ENCODE data around the gene MIER2.
"Not testable (repeated sequence)": the region's sequence is repeated elsewhere in the genome, so short reads cannot be mapped to it uniquely, and the experiment has no call there.

MIER2 gene, protein sequence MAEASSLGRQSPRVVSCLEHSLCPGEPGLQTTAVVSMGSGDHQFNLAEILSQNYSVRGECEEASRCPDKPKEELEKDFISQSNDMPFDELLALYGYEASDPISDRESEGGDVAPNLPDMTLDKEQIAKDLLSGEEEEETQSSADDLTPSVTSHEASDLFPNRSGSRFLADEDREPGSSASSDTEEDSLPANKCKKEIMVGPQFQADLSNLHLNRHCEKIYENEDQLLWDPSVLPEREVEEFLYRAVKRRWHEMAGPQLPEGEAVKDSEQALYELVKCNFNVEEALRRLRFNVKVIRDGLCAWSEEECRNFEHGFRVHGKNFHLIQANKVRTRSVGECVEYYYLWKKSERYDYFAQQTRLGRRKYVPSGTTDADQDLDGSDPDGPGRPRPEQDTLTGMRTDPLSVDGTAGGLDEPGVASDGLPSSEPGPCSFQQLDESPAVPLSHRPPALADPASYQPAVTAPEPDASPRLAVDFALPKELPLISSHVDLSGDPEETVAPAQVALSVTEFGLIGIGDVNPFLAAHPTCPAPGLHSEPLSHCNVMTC

DNA sequence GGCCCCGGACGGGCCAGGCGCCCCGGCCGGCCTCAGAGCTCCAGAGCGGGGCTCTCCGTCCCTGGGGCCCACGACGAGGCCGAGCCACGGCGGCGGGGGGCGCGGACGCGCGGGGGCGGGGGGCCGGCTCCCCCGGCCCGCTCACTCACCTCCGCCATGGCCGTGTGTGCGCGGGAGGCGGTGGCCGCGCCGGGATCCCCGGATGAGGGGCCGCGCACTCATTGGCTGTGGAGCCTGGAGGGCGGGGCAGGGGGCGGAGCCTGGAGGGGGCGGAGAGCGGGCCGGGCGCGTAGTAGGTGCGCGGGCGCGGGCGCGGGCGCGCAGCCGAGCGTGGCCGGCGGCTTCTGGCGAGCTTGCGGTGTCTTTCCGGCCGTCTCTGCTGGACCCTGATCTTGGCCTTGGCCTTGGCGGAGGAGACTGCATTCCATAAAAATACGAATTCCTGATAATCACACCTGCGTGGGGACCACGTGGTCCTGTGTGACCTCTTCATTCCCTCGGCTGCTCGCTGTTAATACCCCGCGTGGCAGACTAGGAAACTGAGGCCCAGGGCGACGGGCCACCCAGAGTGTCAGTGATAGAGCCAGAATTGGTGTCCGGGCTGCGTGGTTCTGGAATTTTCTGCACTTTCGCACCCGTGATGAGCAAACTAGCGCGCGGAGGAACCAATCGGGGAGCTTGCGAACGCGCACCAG lies at the start of gene MIER2:
Gene MIER2 (minus strand): TSS at position 172 of the 695 bp plus-strand sequence. CDS start 14 bp downstream, at position 158.
- peak; percentile 60 for DNase-seq

DNA sequence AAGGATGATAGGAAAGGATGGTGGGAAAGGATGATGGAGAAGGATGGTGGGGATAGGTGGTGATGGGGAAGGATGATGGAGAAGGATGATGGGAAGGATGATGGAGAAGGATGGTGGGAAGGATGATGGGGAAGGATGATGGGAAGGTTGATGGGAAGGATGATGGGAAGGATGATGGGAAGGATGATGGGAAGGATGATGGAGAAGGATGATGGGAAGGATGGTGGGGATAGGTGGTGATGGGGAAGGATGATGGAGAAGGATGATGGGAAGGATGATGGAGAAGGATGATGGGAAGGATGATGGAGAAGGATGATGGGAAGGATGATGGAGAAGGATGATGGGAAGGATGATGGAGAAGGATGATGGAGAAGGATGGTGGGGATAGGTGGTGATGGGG lies 49.0 kb upstream of the MIER2 start:
- DNase-seq, result not testable (repeated sequence)

DNA sequence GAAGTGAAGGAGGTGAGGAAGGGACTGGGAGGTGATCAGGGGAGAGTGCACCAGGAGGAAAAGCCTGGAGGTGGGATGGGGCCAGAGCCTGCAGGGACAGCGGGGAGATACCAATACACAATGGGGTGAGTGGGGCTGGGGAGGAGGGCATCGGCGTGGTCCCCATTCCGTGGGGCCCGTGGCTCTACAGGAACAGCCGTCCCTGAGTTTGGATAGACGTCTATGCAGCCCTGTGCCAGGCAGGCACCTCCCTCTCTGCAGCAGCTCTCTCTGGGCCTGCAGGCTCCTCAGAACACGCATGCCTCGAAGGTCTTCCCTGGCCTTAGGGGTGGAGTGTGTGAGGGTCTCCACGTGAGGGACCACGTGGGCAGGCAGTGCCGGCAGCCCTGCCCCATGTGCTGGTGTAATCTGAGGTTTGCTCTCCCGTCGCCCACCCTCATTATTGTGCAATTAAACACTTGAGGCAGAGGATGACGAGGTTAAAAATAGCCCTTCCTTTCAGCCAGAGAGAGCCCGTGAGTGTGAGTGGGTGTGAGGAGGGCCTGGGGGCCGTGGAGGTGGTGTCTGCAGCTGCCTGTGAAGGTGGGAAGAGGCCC lies 47.9 kb upstream of the MIER2 start:
- DNase-seq, result no peak

DNA sequence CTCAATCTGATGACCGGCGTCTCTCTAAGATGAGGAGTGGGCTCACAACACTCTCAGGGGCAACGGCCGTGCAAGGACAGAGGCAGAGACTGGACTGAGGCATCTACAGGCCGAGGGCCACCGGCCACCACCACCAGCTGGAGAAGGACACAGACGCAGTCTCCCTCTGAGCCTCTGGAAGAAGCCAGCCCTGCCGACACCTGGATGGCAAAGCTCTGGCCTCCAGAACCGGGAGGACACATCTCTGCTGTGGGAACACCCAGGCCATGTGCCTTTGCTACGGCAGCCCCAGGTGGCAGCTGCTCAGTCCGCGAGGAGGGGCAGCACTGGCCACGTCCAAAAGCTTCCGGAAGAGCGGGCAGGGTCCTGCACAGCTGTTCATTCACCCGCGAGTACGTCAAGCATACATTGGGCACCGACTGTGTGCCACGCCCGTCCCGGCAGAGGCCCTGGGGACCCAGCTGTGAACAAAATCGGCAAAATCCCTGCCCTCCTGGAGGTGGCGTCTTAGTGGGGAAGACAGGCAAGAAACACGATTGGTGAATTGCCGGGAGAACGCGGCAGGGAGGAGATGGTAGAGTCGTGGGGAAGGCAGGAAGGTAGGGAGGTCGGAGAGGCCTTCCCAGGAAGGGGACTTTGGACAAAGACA lies 47.3 kb upstream of the MIER2 start:
- DNase-seq, result no peak

DNA sequence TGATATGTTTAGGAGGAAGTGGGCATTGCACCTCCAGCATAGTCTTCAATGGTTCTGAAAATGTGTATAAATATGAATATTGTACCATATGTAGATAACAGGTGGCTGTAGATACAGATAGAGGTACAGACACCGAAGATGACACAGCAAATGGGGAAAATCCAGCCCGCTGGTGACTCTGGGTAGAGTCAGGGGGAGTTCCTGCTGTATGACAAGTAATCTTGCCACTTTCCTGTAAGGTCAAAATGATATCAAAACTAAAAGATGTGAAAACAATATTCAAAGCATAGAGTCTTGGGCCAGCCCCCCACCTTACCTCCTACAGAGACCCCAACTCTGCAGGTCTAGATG lies 46.6 kb upstream of the MIER2 start:
- DNase-seq, result no peak

DNA sequence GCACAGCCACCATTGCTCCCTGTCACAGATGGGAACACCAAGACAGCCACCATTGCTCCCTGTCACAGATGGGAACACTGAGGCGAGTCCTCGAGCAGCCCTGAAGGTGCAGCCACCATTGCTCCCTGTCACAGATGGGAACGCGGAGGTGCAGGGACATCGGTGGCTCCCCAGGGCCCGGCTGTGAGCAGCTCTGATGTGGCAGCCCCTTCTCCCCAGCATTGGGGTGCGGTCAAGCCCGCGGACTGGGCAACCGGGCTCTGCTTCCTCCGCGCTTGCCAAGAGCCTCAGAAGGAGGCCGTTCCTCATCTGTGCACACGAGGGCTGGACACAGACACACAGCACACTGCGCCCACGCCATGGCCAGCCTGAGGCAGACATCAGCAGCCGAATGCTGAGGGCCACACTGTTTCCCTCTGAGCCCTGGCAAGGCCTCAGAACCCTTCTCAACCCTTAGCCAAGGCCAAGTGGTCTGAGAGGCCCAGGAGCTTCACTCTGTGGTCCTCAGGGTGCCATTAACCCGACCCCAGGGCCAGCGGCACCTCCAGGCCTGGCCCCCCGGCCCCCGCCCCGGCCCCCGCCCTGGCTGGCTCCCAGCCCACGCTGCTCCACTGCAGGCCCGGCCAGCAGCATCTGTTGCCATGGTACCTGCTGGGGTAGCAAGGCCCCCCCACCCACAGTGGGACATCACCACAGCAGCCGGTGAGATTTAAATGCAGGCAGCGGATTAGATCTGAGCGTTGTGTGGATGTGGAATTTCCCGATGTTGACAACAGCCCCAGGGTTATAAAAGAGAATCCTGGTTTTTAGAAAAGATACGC lies 46.0 kb upstream of the MIER2 start:
- no peak for DNase-seq

DNA sequence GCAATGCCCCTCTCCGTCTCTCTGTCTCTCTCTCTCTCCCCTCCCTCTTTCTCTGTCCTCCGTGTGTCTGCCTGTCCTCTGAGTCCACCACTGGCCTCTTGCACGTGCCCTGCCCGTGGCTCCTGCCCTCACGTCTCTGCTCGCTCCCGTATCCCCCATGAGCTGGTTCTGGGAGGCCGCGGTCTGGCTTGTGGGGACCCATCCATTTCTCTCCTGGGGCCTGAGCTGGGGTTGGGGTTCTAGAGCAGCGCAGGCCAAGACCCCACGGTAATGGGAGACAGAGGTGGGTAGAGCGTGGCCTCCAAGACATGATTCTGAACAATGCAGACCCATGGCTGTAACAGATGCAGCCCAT lies 45.3 kb upstream of the MIER2 start:
- DNase-seq, result no peak

DNA sequence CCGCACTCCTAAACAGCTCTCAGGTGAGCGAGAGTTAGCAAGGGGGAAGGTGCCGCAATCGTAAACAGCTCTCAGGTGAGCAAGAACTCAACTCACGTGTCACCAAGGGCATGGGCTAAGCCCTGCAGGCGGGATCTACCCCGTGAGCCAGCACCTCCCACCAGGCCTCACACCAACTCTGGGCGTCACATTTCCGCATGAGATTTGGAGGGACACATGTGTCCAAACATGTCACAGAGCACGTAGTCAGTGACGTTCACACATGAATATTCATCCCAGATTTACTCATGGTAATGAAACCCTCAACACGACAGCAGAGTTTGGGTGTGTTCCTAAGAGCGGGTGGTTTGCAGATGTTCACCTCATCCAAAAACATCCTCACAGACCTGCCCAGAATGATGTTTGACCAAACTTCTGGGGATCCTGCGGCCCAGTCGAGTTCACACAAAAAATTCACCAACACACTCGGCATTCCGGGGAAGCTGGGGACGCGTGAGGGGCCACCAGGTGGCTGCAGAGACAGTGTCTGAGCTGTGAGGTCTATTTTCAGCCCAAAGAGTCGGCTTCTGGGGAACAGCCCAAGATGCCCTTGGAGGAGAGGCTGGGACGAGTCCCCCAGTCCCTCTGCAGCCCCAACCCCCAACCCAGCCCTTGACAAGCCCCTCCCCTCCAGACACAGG lies 44.8 kb upstream of the MIER2 start:
- no peak for DNase-seq

DNA sequence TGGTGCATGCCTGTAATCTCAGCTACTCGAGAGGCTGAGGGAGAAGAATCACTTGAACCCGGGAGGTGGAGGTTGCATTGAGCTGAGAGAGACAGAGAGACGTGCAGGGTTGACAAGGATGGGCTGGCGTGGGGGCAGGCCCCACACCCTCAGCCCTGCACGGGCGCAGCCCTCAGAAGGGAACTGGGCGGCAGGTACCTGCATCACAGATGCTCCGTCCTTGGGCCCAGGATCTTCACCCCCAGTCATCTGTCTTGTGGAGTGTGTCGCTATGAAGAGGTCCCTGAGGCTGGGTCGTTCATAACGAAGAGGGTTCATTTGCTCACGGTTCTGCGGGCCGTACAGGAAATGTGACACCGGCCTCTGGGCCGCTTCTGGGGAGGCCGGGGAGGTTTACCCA lies 44.1 kb upstream of the MIER2 start:
- no peak for DNase-seq

DNA sequence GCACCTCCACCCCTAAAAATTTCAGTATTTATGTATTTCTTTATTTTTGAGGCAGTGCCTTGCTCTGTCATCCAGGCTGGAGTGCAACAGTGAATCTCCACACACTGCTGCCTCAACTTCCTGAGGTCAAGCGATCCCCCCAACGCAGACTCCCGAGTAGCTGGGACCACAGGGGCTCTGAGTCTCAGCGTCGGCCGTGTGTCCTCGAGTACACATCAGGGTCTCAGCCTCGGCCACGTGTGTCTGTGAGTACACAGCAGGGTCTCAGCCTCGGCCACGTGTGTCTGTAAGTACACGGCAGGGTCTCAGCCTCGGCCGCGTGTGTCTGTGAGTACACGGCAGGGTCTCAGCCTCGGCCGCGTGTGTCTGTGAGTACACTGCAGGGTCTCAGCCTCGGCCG lies 43.2 kb upstream of the MIER2 start:
- DNase-seq, result no peak

DNA sequence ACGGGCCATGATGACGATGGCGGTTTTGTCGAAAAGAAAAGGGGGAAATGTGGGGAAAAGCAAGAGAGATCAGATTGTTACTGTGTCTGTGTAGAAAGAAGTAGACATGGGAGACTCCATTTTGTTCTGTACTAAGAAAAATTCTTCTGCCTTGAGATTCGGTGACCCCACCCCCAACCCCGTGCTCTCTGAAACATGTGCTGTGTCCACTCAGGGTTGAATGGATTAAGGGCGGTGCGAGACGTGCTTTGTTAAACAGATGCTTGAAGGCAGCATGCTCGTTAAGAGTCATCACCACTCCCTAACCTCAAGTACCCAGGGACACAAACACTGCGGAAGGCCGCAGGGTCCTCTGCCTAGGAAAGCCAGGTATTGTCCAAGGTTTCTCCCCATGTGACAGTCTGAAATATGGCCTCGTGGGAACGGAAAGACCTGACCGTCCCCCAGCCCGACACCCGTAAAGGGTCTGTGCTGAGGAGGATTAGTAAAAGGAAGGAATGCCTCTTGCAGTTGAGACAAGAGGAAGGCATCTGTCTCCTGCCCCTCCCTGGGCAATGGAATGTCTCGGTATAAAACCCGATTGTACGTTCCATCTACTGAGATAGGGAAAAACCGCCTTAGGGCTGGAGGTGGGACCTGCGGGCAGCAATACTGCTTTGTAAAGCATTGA lies 42.2 kb upstream of the MIER2 start:
- not testable (repeated sequence) for DNase-seq

DNA sequence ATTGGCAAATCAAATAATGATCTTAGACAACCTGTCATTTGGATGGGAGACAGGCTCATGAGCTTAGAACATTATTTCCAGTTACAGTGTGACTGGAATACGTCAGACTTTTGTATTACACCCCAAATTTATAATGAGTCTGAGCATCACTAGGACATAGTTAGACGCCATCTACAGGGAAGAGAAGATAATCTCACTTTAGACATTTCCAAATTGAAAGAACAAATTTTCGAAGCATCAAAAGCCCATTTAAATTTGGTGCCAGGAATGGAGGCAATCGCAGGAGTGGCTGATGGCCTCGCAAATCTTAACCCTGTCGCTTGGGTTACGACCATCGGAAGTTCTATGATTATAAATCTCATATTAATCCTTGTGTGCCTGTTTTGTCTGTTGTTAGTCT lies 41.6 kb upstream of the MIER2 start:
- DNase-seq, result not testable (repeated sequence)

DNA sequence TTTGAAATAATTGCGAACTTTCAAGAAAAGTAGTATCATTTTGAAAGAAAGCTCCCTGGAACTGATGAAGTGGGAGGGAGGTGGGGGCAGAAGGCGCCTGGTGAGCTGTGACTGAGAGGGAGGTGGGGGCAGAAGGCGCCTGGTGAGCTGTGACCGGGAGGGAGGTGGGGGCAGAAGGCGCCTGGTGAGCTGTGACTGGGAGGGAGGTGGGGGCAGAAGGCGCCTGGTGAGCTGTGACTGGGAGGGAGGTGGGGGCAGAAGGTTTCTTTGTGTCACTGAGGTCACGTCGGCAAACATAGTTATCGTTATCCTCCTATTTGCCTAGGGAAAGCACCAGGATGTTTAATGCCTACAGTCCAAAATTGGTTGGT lies 40.2 kb upstream of the MIER2 start:
- no peak for DNase-seq

DNA sequence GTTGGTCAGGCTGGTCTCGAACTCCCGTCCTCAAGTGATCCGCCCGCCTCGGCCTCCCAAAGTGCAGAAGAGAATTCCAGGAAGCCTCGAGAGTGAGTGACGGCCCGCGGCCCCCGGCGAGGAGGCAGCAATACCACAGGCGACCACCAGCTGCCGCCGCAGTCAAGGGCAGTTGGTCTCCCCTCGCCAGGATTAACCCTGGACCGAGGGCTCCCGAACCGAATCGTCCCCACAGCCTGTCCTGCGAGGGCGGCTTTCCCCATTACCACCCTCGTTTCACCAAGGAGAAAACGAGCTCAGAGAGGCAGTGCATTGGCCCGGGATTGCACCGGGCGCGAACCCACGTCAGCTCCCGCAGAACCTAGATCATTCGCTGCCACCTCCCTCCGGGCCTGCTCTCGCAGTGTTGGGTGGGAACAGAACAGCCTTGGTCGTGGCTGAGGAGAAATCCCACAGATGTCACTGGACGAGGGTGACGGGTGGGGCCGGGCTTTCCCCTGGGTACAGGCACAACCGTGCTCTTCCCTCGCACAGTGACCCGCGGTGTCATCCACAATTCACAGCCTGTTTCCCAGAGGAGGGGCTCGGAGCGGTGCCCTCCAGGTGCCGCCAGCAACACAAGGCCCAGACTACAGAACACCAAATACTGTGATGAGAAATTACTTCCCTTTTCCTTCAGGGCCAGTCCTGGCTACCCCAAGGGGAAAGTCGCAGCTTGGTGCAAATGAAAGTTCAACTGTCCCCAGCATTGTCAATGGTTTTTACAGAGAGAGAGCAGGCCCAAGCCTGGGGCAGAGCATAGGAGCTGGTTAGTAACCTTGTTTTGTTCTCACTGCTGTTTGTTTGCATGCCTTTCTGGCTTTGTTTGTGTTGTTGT lies 39.6 kb upstream of the MIER2 start:
- no peak for DNase-seq

DNA sequence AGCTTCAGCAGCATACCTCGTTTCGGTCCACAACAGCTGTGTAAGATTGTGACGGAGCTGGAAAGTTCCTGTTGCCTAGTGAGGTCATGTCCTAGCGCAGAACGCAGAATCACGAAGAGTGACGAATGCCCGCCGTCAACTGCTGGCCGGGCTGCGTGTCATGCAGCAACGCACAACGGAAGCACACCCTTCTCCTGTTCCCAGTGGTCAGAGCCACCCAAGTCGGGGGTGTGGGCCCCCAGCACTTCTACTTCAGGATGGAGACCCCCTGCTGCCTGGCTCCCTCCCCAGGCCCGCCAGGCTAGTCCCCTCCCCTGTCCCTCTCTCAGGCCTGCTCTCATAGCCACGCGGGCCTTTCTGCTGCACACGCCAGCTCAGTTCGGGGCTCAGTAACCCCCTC lies 38.4 kb upstream of the MIER2 start:
- no peak for DNase-seq

DNA sequence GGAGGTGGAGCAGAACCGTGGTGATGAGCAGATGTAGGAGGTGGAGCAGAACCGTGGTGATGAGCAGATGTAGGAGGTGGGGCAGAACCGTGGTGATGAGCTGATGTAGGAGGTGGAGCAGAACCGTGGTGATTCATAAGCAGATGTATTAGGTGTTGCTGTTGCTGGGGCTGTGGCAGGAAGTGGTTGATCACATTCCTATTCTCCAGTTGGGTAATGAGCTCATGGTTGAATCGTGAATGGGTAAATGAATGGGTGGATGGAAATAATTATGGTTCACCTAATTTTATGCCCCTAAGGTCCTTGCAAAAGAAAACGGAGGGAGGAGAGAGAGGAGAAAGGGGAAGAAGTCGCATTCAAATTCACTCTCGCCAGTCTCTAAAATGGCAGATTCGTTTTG lies 38.0 kb upstream of the MIER2 start:
- not testable (repeated sequence) for DNase-seq

DNA sequence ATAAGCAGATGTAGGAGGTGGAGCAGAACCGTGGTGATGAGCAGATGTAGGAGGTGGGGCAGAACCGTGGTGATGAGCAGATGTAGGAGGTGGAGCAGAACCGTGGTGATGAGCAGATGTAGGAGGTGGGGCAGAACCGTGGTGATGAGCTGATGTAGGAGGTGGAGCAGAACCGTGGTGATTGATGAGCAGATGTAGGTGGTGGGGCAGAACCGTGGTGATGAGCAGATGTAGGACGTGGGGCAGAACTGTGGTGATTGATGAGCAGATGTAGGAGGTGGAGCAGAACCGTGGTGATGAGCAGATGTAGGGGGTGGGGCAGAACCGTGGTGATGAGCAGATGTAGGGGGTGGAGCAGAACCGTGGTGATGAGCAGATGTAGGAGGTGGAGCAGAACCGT lies 37.3 kb upstream of the MIER2 start:
- DNase-seq, result not testable (repeated sequence)

DNA sequence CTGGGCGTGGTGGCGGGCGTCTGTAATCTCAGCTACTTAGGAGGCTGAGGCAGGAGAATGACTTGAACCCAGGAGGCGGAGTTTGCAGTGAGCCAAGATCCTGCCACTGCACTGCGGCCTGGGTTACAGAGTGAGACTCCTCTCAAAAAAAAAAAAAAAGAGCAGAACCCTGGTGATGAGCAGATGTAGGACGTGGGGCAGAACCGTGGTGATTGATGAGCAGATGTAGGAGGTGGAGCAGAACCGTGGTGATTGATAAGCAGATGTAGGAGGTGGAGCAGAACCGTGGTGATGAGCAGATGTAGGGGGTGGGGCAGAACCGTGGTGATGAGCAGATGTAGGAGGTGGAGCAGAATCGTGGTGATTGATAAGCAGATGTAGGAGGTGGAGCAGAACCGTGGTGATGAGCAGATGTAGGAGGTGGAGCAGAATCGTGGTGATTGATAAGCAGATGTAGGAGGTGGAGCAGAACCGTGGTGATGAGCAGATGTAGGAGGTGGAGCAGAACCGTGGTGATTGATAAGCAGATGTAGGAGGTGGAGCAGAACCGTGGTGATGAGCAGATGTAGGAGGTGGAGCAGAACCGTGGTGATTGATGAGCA lies 36.1 kb upstream of the MIER2 start:
- DNase-seq, result not testable (repeated sequence)

DNA sequence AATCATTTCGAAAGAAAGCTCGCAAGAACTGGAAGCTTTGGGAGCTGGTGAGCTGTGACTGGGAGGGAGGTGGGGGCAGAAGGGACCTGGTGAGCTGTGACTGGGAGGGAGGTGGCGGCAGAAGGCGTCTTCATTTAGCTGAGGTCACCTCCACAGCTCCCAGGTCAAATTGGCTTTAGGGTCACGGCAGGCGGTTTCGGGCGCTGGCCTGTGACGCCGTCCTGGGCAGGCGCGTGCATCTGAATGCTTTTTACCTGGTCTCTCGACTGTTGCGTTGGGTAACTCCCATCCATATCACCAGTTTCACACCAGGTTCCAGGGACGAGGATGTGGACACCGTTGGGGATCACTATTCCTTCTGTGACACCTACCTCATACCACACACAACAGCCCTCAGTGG lies 35.2 kb upstream of the MIER2 start:
- DNase-seq, result no peak

DNA sequence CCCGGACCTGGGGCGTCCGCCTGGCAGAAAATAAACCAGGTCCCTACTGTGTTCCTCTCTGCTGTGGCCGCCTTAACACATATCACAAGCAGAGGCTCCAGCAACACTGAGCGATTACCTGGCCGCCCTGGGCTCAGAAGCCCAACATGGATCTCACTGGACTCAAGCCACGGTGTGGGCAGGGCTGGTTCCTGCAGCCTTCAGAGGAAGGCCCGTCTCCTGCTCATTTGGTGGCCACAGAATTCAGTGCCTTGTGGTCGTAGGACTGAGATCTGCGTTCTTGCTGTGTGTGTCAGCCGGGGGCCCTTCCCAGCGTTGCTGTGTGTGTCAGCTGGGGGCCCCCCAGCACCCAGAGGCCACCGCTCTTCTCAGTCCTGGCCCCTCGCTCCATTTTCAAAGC lies 34.1 kb upstream of the MIER2 start:
- DNase-seq, result no peak

Measured in COR-L47 (cell line).